Bone marrow (tissue), 2 donors: ENCODE measurements around the gene ACER3.
A peak's percentile ranks its signal among the peaks of the same experiment; 100 is the strongest.
"Not testable (repeated sequence)": the region's sequence is repeated elsewhere in the genome, so short reads cannot be mapped to it uniquely, and the experiment has no call there.

Experiments used
- DNase-seq, 2 donors: peaks; one replicate each; lab custom pipeline; 2025; lab: John Stamatoyannopoulos, UW

ACER3 gene

GRCh38 chr11:77038825-77039326 is 178.2 kb downstream of the ACER3 start:
- no peak for DNase-seq

- no peak for DNase-seq
These were observed 179.0 kb downstream of the ACER3 start for GRCh38 chr11:77039491-77040400.

- DNase-seq, result no peak
These were observed 179.7 kb downstream of the ACER3 start for GRCh38 chr11:77040401-77040777.

GRCh38 chr11:77040889-77041288 is 180.2 kb downstream of the ACER3 start:
- DNase-seq, result no peak

- no peak for DNase-seq
These were observed 181.5 kb downstream of the ACER3 start for GRCh38 chr11:77042111-77042726.

- no peak for DNase-seq
These were observed 183.6 kb downstream of the ACER3 start for GRCh38 chr11:77044356-77044755.

GRCh38 chr11:77044886-77045285 is 184.2 kb downstream of the ACER3 start:
- DNase-seq, result no peak

GRCh38 chr11:77046060-77046501 is 185.4 kb downstream of the ACER3 start:
- no peak for DNase-seq

GRCh38 chr11:77047007-77047927 is 186.5 kb downstream of the ACER3 start:
- DNase-seq, result peak in 1 of 2 donors; percentile 87

- not testable (repeated sequence) for DNase-seq
These were observed 187.3 kb downstream of the ACER3 start for GRCh38 chr11:77047928-77048446.

GRCh38 chr11:77049026-77049425 is 188.3 kb downstream of the ACER3 start:
- DNase-seq, result no peak

GRCh38 chr11:77051511-77051910 is 190.8 kb downstream of the ACER3 start:
- DNase-seq, result no peak

GRCh38 chr11:77052518-77052917 is 191.8 kb downstream of the ACER3 start:
- no peak for DNase-seq

- DNase-seq, result no peak
These were observed 192.7 kb downstream of the ACER3 start for GRCh38 chr11:77053217-77054015.

- no peak for DNase-seq
These were observed 193.4 kb downstream of the ACER3 start for GRCh38 chr11:77054084-77054483.

- DNase-seq, result no peak
These were observed 194.4 kb downstream of the ACER3 start for GRCh38 chr11:77055101-77055561.

- no peak for DNase-seq
These were observed 195.2 kb downstream of the ACER3 start for GRCh38 chr11:77055913-77056312.

- DNase-seq, result no peak
These were observed 196.2 kb downstream of the ACER3 start for GRCh38 chr11:77056814-77057402.

GRCh38 chr11:77057938-77058474 is 197.3 kb downstream of the ACER3 start:
- DNase-seq, result no peak

- no peak for DNase-seq
These were observed 198.2 kb downstream of the ACER3 start for GRCh38 chr11:77058900-77059299.
